SKM-1 treated with dmso at 0.1 percent for 144 hours (cell line): ENCODE results near the gene MYO5B.
A peak's percentile ranks its signal among the peaks of the same experiment; 100 is the strongest.
"Not testable (repeated sequence)": the region's sequence is repeated elsewhere in the genome, so short reads cannot be mapped to it uniquely, and the experiment has no call there.

ENCODE experiments used
- DNase-seq: peaks from one replicate; lab custom pipeline; 2025; ENCODE audit not compliant: unreplicated experiment; lab: John Stamatoyannopoulos, UW

The MYO5B gene

DNA sequence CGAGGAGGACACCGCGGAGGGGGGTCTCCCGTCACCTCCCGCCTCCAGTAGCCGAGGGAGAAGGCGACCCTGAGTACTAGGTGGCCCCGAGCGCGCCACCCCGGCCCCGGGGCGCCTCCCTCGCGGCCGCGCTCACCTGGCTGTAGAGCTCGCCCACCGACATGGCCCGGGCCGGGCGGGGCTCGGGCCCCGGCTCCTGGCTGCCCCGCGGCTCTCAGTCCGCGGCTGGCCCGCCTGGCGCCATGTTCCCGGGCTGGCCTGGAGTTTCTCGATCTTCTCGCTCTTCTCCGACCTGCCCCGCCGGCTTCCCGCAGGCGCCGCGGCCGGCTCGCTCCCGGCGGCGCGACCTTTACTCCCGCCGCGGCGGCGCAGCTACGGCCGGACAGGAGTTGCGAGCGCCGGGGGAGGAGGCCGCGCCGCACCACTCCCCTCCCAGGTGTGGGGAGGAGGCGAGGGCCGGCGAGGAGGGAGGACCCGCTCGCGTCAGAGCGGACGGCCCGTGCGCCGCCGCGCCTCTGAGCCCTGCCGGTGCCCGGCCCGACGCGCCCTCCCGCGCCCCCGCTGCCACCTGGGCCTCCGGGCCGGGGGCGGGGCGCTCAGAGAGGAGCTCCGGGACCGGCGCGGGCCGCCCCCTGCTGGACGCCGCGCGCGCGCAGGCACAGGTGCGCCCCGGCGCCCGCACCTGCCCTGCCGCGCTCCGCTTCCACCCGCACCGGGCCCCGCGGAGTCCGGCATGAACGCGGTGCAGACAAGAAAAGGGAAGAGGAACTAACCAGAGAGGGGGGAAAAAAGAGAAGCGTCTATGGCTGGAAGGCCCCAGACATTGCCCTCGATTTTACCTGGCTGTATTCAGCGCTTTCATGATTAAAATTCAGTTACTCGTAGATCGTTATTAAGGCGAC lies at the start of gene MYO5B:
TSS of gene MYO5B (minus strand) at position 517 of the 902 bp plus-strand sequence. CDS start at position 163, 354 bp downstream.
- peak; percentile 8 for DNase-seq

GRCh38 chr18:50241768-50242167 lies 46.8 kb upstream of the MYO5B start:
- DNase-seq, result not testable (repeated sequence)

- DNase-seq, result no peak
Measured at GRCh38 chr18:50240080-50240563, 45.2 kb upstream of the MYO5B start.

DNA sequence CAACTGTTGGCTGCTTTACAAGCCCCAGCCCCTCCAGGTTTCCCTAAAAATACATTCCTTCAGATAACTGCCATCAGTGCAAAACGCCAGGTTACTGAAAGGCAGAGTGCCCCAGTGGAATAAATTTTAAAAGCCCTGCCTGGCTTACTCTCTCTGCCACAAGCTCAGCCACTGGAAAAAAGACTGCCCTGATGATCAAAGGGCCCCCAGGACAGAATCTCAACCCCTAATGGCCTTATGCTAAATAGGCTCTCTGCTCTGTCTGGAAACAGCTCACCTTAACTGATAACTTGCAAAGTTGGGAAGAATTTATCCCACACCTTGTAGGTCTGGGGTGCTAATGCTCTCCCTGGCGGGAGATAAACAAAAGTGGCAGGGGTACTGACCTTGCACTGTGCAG lies 37.5 kb upstream of the MYO5B start:
- no peak for DNase-seq

DNA sequence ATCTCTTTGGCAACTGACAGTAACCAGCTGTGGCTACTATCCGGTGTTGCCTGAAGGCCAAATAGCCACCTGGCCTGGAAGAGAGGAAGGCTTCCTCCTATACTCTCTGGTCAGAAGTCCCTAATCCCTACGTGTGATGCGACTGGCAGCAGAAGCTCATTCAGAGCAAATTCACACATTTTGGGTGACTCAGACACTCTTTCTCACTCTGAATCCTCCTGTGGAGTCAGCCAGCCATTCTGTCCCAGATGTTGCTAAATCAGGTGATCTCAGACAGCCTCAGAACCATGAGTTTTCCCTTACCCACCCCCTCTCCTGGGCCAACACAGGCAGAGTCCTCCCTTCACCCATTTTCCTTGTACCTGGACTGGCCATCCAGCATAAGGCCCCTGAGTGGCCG lies 36.7 kb upstream of the MYO5B start:
- DNase-seq, result no peak

GRCh38 chr18:50220249-50220648 lies 25.3 kb upstream of the MYO5B start:
- not testable (repeated sequence) for DNase-seq

DNA sequence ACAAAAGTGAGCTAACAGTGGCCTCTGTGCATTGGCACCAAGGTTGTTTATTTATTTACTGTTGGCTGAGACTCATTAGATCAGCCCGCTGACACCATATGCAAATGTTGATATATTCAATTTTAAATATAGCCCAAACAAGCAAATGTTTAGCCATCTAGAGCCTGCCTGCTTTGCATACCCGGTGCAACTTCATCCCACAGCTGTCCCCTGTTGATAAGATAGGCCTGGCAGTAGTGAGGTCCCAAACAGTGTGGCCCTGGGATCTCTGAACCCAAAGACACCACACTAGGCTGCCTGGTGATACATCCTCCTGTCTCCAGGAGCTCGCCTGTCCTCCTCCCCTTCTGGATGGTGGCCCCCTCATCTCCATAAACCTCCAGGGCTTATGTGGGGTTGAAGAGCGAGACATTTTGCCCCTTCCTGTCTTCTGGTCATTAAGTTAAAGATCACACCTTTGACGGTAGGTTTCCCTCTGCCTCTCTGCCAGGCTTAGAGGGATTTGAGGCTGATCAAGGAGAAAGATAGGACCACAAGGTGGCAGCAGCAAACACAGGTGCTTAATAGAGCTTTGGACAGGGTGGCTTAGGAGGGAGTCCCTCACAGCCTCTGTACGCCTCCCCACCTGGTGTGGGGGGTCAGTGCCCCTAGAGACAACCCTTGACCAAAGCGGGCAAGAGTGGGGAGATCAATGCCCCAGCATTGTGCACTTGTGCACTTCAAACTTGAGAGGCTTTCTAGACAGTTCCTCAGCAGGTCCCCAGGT lies 23.7 kb upstream of the MYO5B start:
- DNase-seq, result peak; percentile 38

- DNase-seq, result no peak
Measured at GRCh38 chr18:50209311-50209710, 14.4 kb upstream of the MYO5B start.

- DNase-seq, result no peak
Measured at GRCh38 chr18:50207722-50208121, 12.8 kb upstream of the MYO5B start.

DNA sequence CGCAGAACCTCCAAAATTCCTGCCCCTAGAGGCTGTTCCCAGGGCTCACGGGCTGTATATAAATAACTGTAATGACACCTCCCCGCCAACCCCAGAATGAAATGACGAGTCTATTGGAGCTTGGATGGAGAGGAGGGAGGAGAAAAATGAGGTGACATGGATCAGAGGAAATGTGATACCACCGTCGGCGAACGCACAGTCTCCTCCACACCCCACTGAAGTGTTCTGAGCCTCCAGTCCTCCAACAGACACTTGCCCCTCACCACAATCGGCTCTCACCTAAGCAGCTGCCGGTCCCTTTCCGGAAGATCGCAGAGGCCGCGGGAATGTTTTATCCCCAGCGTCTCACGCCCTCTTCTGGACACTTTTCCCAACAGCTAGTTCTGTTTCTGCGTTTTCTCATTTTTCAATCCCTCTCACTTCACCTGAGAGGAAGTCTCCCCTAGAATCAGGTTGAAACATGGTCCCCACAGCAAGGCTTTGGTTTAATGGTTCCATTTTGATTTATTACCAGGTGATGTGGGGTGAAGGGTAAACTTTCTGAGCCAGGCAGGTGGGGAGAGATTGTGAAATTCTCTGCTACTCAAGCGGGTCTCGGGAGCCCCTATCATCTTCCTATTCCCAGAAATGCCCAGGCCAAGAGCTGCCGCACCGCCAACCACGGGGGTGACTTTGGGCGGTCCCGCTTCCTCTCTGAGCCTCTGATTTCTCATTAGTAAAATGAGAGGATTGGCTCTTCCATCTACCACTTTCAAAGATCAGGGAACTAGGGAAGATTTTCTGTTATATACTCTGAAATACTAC lies 9.1 kb upstream of the MYO5B start:
- no peak for DNase-seq

DNA sequence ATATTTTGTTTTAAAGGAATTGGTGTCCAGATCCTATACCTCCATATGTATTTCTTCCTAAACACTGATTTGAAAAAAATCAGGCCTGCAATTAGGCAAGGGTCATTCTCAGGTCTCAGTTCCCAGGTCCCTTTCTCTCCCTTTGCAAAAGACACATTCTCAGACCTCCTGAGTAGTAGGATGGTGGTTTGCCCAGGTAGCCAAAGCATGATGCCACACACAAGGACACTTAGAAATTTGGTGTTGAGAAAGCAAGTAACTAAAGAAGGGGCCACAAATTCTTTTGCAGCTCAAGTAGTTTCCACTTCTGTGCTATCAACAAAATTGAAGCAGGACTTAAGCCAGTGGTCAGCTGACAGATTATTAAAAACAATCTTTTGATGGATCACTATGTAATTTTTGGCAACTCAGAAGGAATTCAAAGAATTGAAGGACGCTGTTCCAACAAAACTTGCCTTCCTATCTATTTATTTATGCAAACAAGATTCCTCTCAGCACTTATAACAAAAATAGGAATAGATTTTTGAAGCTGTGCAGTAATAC lies 6.6 kb upstream of the MYO5B start:
- DNase-seq, result no peak

- no peak for DNase-seq
Measured at GRCh38 chr18:50199921-50200320, 5.0 kb upstream of the MYO5B start.

GRCh38 chr18:50199346-50199855 lies 4.5 kb upstream of the MYO5B start:
- no peak for DNase-seq

GRCh38 chr18:50196261-50196660 lies 1.3 kb upstream of the MYO5B start:
- DNase-seq, result no peak

DNA sequence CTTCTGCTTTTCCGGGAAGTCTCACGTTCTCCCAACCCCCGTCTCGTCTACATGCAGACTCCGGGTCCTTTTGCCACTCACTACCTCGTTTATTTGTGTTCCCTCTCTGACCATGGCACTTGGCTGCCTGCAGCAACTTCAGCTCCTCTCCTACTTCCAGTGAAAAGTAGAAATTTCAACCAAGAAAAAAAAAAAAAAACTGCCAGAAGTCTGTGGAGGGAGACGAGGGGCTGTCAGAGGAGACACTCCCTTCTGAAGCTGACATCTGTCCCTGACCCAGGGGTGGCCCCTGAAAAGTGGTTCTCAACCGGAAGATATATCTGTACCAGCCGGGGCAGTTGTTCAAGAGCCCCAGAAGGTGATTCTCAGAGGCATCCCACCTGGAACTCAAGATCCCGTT lies 742 bp upstream of the MYO5B start:
- DNase-seq, result no peak

- DNase-seq, result no peak
Measured at GRCh38 chr18:50193796-50194630, 934 bp downstream of the MYO5B start.

GRCh38 chr18:50192995-50193795 lies 1.8 kb downstream of the MYO5B start:
- DNase-seq, result no peak

- DNase-seq, result no peak
Measured at GRCh38 chr18:50190926-50191325, 4.0 kb downstream of the MYO5B start.

GRCh38 chr18:50190236-50190635 lies 4.7 kb downstream of the MYO5B start:
- no peak for DNase-seq
